GM23338 (cell line): ENCODE measurements around the gene CDK5R2. TPM values are rescaled to one million over a fixed set of nuclear protein-coding genes. Genes with fewer than 3 reads are reported as not detected.
A peak's percentile ranks its signal among the peaks of the same experiment; 100 is the strongest.

Experiments
- ATAC-seq: fragments of 200-7000 bp; cut with Tn5 transposase; 3 replicates; pipeline ENCODE4 v1.9.1; 2020
- DNase-seq: peaks from one replicate; pipeline ENCODE4 v3.0.0-alpha.2; 2015; ENCODE audit warnings: low spot score
- H2AFZ ChIP-seq: fragments of 200-600 bp; sonication (generic); 2 replicates; pipeline ENCODE4 v1.8.0; 2016; ENCODE audit warnings: antibody characterized with exemption, mild to moderate bottlenecking, moderate library complexity
- H3F3A ChIP-seq: fragments of 200-600 bp; sonication (generic); replicated peaks from 2 replicates; pipeline ENCODE4 v1.8.0; 2017; ENCODE audit warnings: antibody characterized with exemption, mixed run types, low read depth
- H3K27ac ChIP-seq: fragments of 200-600 bp; sonication (generic); 2 replicates; pipeline ENCODE4 v1.6.1; 2016; ENCODE audit warnings: low read depth
- H3K27me3 ChIP-seq: fragments of 200-600 bp; sonication (generic); 2 replicates; pipeline ENCODE4 v1.8.0; 2016; ENCODE audit warnings: mild to moderate bottlenecking, mixed run types, moderate library complexity; ENCODE audit not compliant: insufficient read depth
- H3K36me3 ChIP-seq: fragments of 200-600 bp; sonication (generic); 2 replicates; pipeline ENCODE4 v1.8.0; 2016; ENCODE audit warnings: mild to moderate bottlenecking; ENCODE audit not compliant: insufficient read depth
- H3K4me1 ChIP-seq: fragments of 200-600 bp; sonication (generic); 2 replicates; pipeline ENCODE4 v1.8.0; 2016; ENCODE audit warnings: mild to moderate bottlenecking, moderate library complexity; ENCODE audit not compliant: insufficient read depth
- H3K4me2 ChIP-seq: fragments of 200-600 bp; sonication (generic); 2 replicates; pipeline ENCODE4 v1.7.1; 2017; ENCODE audit warnings: mixed run types
- H3K4me3 ChIP-seq: fragments of 200-600 bp; sonication (generic); 2 replicates; pipeline ENCODE4 v1.6.1; 2016; ENCODE audit warnings: mixed run types
- H3K79me2 ChIP-seq: fragments of 200-600 bp; sonication (generic); replicated peaks from 2 replicates; pipeline ENCODE4 v1.8.0; 2017; ENCODE audit warnings: mild to moderate bottlenecking; ENCODE audit not compliant: insufficient read depth
- H3K9me2 ChIP-seq: fragments of 200-600 bp; sonication (generic); 2 replicates; pipeline ENCODE4 v1.8.0; 2017; ENCODE audit not compliant: insufficient read depth
- H4K20me1 ChIP-seq: fragments of 200-600 bp; sonication (generic); replicated peaks from 2 replicates; pipeline ENCODE4 v1.8.0; 2017; ENCODE audit warnings: mild to moderate bottlenecking; ENCODE audit not compliant: insufficient read depth
- H3K27ac Mint-ChIP-seq: 2 replicates; pipeline ENCODE4 v1.8.0; 2020; ENCODE audit warnings: inconsistent platforms, mild to moderate bottlenecking, moderate library complexity, mixed read lengths
- H3K27me3 Mint-ChIP-seq: 3 replicates; pipeline ENCODE4 v1.8.0; 2022; ENCODE audit warnings: low read depth, mild to moderate bottlenecking, moderate library complexity, mixed read lengths, inconsistent platforms; ENCODE audit not compliant: insufficient read depth, poor library complexity
- H3K36me3 Mint-ChIP-seq: 3 replicates; pipeline ENCODE4 v1.8.0; 2021; ENCODE audit warnings: low read depth, mild to moderate bottlenecking, inconsistent platforms, moderate library complexity, mixed read lengths
- H3K4me1 Mint-ChIP-seq: 3 replicates; pipeline ENCODE4 v1.8.0; 2020; ENCODE audit warnings: mild to moderate bottlenecking, inconsistent platforms, mixed read lengths
- H3K4me3 Mint-ChIP-seq: 3 replicates; pipeline ENCODE4 v1.8.0; 2021; ENCODE audit warnings: moderate library complexity, mild to moderate bottlenecking, inconsistent platforms, mixed read lengths
- H3K9me3 Mint-ChIP-seq: 3 replicates; pipeline ENCODE4 v1.8.0; 2020; ENCODE audit warnings: moderate library complexity, mild to moderate bottlenecking, inconsistent platforms, mixed read lengths
- EZH2 ChIP-seq: fragments of 200-600 bp; sonication (generic); IDR thresholded peaks from one replicate; pipeline ENCODE4 v1.8.0; 2017; ENCODE audit warnings: antibody characterized with exemption, mild to moderate bottlenecking, low read depth; ENCODE audit not compliant: unreplicated experiment
- NANOG ChIP-seq: IDR thresholded peaks from 2 replicates; pipeline ENCODE4 v1.6.1; 2016; ENCODE audit warnings: antibody characterized with exemption, borderline replicate concordance
- POLR2AphosphoS5 ChIP-seq: IDR thresholded peaks from 2 replicates; pipeline ENCODE4 v1.6.1; 2016; ENCODE audit warnings: antibody characterized with exemption, low read depth
- REST ChIP-seq: IDR thresholded peaks from one replicate; pipeline ENCODE4 v1.6.1; 2018; ENCODE audit warnings: antibody characterized with exemption; ENCODE audit not compliant: unreplicated experiment
- ZNF462 ChIP-seq: fragments of 250-450 bp; sonication (Bioruptor Pico); IDR thresholded peaks from 2 replicates; pipeline ENCODE4 v1.5.0; 2020; ENCODE audit warnings: mild to moderate bottlenecking, moderate library complexity
- polyA plus RNA-seq: library from polyadenylated mRNA; unstranded; fragments of >200 nt; fragmentation: Nextera tagmentation; extraction: Ambion mirVana; gene quantifications from 2 replicates; pipeline ENCODE4 v1.2.1, GENCODE V29; 2016
- total RNA-seq: library from RNA; depleted of rRNA; stranded (reverse); fragments of >200 nt; shearing (Covaris generic); gene quantifications from 2 replicates; pipeline ENCODE4 v1.2.3, GENCODE V29; 2014

Gene CDK5R2
- total and polyA plus RNA-seq, 2 experiments from 2014 or later: 0.56 TPM; not detected in 1

GRCh38 chr2:218991674-218992168, 32.3 kb downstream of the CDK5R2 start:
- H4K20me1 ChIP-seq: peaks cover 15% of the 10 kb centered on the region; the same call in 1 of the 2 replicates
- Mint-ChIP-seq H3K27me3 (peaks cover 99% of the 10 kb centered on the region), H3K27ac (no peak overlapping the region), H3K4me1 (peaks cover 3% of the 10 kb centered on the region; the same call in 2 of the 3 replicates), H3K4me3 (no peak overlapping the region), H3K36me3 (no peaks in the 10 kb centered on the region), H3K9me3 (no peaks in the 10 kb centered on the region; the same call in 2 of the 3 replicates)
- peaks cover 17% of the 10 kb centered on the region for H3K4me1 ChIP-seq
- no peak overlapping the region for H3K4me2 ChIP-seq
- no peaks in the 10 kb centered on the region for H3K36me3 ChIP-seq
- peak; percentile 7 for ATAC-seq
- H3F3A ChIP-seq: peaks cover 4% of the 10 kb centered on the region; the same call in 1 of the 2 replicates
- no peaks in the 10 kb centered on the region for H3K79me2 ChIP-seq
- H2AFZ ChIP-seq: no peak overlapping the region
- peaks cover 100% of the 10 kb centered on the region for H3K27me3 ChIP-seq
- H3K4me3 ChIP-seq: no peak overlapping the region
- no peaks in the 10 kb centered on the region for H3K9me2 ChIP-seq
- TF ChIP-seq NANOG (no peak), EZH2 (peak; percentile 67), REST (peak; percentile 68), POLR2AphosphoS5 (no peak)
- no peak overlapping the region for H3K27ac ChIP-seq
- peak; percentile 45 for DNase-seq

- peaks cover 100% of the 10 kb centered on the region for H3K27me3 ChIP-seq
- DNase-seq (no peak), ATAC-seq (no peak)
- H3K9me3 Mint-ChIP-seq: no peaks in the 10 kb centered on the region; the same call in 2 of the 3 replicates
- H3K36me3 Mint-ChIP-seq: no peaks in the 10 kb centered on the region
- H3K27me3 Mint-ChIP-seq: peaks cover 99% of the 10 kb centered on the region
- H2AFZ ChIP-seq: no peak overlapping the region
- H3K4me2 ChIP-seq: no peak overlapping the region
- peaks cover 11% of the 10 kb centered on the region; the same call in 1 of the 2 replicates for H4K20me1 ChIP-seq
- H3K27ac ChIP-seq: no peak overlapping the region
- no peak overlapping the region for H3K27ac Mint-ChIP-seq
- H3K4me3 Mint-ChIP-seq: no peak overlapping the region
- H3F3A ChIP-seq: peaks cover 4% of the 10 kb centered on the region; the same call in 1 of the 2 replicates
- H3K4me1 Mint-ChIP-seq: peaks cover 3% of the 10 kb centered on the region; the same call in 2 of the 3 replicates
- H3K4me1 ChIP-seq: peaks cover 17% of the 10 kb centered on the region
- no peak overlapping the region for H3K4me3 ChIP-seq
- H3K36me3 ChIP-seq: no peaks in the 10 kb centered on the region
- TF ChIP-seq EZH2 (peak; percentile 60), ZNF462 (no peak)
- no peaks in the 10 kb centered on the region for H3K79me2 ChIP-seq
- H3K9me2 ChIP-seq: no peaks in the 10 kb centered on the region
Observed at GRCh38 chr2:218992196-218992595, 32.7 kb downstream of the CDK5R2 start.
